GM12878 (cell line): ENCODE results near the gene MTSS2.

Experiments used
- EZH2 ChIP-seq: IDR thresholded peaks from 2 replicates; pipeline ENCODE4 v1.6.1; 2012; ENCODE audit warnings: low read depth, mild to moderate bottlenecking, control low read depth, inconsistent platforms, low read length, borderline replicate concordance; ENCODE audit not compliant: control insufficient read depth
- FOXM1 ChIP-seq: IDR thresholded peaks from 2 replicates; pipeline ENCODE4 v1.6.1; 2012; ENCODE audit warnings: low read depth, mild to moderate bottlenecking, inconsistent platforms, low read length, moderate library complexity
- TF ChIP-seq, protein P1 (sequence below): fragments of 450-650 bp; IDR thresholded peaks from 2 replicates; pipeline ENCODE4 v1.6.1; 2016; ENCODE audit warnings: mild to moderate bottlenecking

DNA sequence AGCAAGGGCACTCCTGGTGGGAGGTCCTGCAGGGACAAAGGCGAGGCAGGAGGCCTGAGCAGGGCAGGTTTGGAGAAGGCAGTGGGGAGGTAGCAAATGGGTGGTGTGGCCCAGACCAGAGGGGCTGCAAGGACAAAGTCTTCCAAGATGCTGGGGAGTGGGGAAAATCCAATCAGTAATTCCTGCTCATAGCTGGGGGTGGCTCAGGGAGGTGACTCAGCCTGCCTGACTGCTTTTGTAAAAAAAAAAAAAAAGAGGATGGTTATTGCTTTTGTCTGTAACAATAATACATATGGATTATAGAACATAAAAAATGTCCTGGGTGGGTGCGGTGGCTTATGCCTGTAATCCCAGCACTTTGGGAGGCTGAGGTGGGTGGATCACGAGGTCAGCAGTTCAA is 34.3 kb downstream of the MTSS2 start:
- TF ChIP-seq FOXM1 (no peak), EZH2 (no peak)
- TF ChIP-seq, protein P1, sequence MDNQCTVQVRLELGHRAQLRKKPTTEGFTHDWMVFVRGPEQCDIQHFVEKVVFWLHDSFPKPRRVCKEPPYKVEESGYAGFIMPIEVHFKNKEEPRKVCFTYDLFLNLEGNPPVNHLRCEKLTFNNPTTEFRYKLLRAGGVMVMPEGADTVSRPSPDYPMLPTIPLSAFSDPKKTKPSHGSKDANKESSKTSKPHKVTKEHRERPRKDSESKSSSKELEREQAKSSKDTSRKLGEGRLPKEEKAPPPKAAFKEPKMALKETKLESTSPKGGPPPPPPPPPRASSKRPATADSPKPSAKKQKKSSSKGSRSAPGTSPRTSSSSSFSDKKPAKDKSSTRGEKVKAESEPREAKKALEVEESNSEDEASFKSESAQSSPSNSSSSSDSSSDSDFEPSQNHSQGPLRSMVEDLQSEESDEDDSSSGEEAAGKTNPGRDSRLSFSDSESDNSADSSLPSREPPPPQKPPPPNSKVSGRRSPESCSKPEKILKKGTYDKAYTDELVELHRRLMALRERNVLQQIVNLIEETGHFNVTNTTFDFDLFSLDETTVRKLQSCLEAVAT, result no peak
